SW 1271 (cell line): ENCODE measurements around the gene PPP2R1B.
"Not testable (repeated sequence)": the region's sequence is repeated elsewhere in the genome, so short reads cannot be mapped to it uniquely, and the experiment has no call there.

Experiments
- DNase-seq, 2 experiments: peaks; one replicate each; lab custom pipeline; 2025; lab: John Stamatoyannopoulos, UW

PPP2R1B gene

GRCh38 chr11:111726301-111726713 is 39.9 kb downstream of the PPP2R1B start:
- DNase-seq: no peak

- no peak for DNase-seq
Measured at GRCh38 chr11:111725621-111726020, 40.6 kb downstream of the PPP2R1B start.

DNA sequence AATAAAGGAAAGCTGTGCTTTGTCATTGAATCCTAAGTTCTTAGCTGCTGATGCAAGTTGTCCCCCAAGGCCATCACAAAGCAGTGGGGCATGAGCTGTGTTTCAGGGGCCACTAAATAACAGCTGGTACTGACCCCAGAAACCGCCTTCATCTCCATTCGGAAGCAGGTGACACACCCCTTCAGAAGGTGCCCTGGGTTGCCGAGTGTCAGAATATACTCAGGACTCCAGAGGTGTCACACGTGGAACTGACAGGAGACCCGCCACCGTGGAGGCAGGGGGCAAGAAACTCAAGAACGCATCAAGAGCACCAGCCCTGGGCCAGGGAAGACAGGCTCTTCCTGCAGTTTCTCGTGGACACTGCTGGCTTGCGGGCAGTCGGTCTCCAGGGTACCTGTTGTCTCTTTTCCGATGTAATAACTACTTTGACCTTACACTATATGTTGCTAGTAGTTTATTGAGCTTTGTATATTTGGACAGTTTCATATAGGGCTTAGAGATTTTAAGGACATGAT is 41.5 kb downstream of the PPP2R1B start:
- DNase-seq: no peak

GRCh38 chr11:111723595-111723994 is 42.6 kb downstream of the PPP2R1B start:
- no peak for DNase-seq

DNA sequence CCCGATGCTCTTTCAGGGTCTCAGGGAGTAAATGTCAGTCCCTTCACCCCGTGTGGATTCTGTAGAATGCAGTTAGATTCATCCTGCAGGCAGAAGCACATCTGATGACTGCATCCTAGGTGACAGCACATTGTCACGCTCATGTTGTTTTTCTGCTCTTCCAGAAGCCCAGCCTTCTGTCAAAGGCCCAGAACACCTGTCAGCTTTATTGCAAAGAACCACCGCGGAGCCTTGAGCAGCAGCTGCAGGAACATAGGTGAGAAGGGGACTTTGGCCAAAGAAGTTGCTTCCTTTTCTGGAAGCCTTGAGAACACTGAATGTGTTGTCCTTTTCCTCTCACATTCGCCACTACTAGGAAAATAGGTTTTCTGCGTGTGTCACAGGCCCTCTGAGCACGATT is 43.7 kb downstream of the PPP2R1B start:
- DNase-seq: no peak

GRCh38 chr11:111720801-111721494 is 45.2 kb downstream of the PPP2R1B start:
- no peak for DNase-seq

GRCh38 chr11:111719379-111719778 is 46.8 kb downstream of the PPP2R1B start:
- no peak for DNase-seq

GRCh38 chr11:111718859-111719258 is 47.3 kb downstream of the PPP2R1B start:
- DNase-seq: no peak

- DNase-seq: no peak
Measured at GRCh38 chr11:111718436-111718835, 47.8 kb downstream of the PPP2R1B start.

GRCh38 chr11:111717660-111718059 is 48.5 kb downstream of the PPP2R1B start:
- DNase-seq: not testable (repeated sequence)

DNA sequence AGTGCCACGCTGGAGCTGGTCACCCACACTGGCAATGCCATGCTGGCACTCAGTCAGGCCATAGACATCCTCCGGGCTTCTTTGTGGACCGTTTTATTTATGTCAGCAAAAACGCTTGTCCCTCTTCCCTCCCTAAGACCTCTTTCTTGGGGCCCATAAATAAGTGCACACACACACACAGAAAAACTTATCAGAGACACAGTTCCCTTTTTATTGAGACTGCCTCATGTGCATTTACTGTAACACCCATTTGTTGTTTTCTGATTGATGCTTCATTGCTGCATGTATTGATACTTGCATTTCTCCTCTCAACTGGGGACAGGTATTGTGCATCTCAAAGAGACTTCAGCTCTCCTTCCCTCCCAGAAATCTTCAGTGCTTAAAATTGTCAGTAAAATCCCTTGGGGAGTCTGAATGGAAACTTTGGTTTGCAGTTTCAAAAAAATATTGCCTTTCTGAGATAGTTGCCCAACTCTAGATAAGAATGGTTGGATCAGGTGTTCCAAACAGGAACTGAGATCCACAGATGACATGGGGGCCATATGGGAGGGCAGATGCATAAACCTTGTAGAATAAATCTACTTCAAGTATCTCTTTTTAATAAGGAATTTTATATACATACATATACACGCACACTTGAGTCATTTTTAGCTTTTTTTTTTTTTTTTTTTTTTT is 50.9 kb downstream of the PPP2R1B start:
- DNase-seq: no peak

- DNase-seq: no peak
Measured at GRCh38 chr11:111714522-111714921, 51.7 kb downstream of the PPP2R1B start.

- no peak for DNase-seq
Measured at GRCh38 chr11:111707691-111708067, 58.5 kb downstream of the PPP2R1B start.

- DNase-seq: no peak
Measured at GRCh38 chr11:111707039-111707690, 59.0 kb downstream of the PPP2R1B start.

DNA sequence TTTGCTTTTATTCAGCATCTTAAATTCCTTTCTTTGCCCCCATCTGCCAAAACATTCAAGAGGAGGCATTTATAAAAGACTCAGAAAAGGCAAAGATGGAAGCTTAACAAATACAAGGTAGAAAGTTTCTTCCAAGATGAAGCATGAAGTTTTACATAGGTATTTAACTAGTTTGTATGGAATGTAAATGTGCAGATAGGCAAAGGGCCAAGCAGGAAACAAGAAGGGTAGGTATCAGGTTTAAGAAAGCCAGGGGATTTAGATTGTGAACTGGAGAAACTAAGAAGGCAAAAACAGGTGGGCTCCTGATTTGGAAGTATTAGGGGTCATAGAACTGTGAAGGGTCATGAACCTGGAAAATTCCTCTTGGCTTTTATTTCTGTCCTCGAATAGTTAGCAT is 62.6 kb downstream of the PPP2R1B start:
- DNase-seq: no peak

DNA sequence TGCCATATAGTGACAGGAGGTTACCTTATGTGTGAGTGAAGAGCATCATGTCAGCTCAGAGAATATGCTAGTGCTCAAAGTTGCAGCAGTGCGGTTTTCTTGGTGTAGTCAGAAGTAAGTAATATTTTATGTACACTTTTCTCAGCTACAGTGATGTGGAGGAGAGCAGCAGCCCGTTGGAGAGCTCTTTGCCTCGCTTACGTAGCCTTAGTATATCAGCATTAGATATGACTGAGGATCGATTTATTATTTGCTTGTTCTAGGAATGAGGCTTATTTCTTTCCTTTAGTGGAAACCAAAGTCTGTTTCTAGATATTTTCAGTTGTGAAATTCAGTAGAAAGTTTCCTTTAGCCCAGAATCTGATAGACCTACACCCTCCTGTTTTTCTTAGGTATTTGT is 63.6 kb downstream of the PPP2R1B start:
- no peak for DNase-seq

DNA sequence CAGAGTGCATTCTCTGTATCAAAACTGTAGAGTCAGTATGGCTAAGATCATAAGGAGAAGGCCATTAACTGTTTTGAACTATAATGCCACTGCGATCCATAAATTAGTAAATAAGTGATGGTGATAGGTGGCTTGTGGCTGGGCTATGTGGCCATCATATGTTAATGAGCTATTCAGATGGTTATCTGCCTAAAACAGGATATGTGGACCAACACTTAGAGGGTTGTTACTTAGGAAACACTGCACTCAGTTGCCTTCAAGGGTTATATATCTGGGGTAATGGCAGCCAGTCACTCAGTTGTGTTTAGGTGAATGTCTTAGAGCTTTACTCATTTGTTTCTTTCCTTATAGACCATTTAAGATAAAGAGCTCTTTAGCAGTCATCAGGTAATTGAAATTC is 66.0 kb downstream of the PPP2R1B start:
- no peak for DNase-seq

- DNase-seq: no peak
Measured at GRCh38 chr11:111699579-111700156, 66.5 kb downstream of the PPP2R1B start.

GRCh38 chr11:111698852-111699559 is 67.2 kb downstream of the PPP2R1B start:
- no peak for DNase-seq

DNA sequence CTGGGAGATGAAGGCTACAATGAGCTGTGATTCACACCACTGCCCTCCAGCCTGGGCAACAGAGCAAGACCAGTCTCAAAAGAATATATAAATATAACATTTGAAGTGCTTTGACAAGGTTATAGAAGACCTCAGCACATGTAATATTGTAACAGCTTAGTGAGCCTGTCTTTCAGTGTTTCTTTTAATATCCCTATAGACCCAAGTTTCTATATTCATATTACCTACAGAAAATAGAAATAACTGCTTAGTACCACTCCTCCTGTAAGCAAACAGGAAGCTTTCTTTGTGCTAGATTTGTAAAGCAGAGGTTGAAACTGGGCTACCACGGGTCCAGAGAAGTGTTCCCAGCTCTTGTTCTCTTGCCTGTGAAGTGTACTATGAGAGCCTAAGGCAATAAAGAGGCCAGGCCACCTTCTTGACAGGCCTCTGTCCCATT is 68.2 kb downstream of the PPP2R1B start:
- DNase-seq: no peak

DNA sequence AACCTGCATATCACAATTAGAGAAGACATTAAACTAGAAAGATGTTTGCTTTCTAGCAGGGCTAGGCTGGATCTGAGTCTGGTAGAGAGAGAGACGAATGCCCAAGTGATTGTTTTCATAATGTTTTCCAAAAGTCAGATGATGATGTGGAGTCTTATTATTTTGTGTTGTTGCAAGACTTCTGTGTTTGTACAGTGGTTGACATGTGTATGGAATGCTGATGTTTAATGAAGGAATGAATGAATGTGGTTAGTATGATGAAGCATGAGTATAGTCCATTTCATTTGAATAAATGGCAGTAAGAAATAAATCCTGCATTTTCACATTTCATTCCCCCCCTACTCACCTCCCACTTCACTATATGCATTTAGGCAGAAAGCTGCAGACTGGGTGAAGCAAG is 69.6 kb downstream of the PPP2R1B start:
- DNase-seq: no peak

DNA sequence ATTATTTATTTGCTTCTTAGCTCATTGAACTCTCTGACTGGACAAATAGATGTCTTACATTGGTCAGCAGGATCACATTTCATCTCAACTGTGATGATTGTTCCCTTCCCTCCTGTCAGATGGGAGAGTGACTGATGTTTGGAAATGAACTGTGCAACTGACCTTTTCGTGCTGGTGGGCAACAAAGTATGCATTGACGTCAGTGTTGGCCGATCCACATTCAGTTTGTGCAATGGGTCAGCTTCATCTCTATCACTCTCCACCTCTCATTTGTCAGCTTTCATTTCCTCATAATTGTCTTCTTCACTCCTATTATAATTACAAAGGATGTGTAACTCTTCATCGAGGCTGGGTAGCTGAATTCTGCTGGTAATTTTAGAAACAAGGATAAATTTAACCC is 71.3 kb downstream of the PPP2R1B start:
- DNase-seq: no peak
